ENCODE data around the gene PPIL6.
"Not testable (repeated sequence)": the region's sequence is repeated elsewhere in the genome, so short reads cannot be mapped to it uniquely, and the experiment has no call there.

The PPIL6 gene

DNA sequence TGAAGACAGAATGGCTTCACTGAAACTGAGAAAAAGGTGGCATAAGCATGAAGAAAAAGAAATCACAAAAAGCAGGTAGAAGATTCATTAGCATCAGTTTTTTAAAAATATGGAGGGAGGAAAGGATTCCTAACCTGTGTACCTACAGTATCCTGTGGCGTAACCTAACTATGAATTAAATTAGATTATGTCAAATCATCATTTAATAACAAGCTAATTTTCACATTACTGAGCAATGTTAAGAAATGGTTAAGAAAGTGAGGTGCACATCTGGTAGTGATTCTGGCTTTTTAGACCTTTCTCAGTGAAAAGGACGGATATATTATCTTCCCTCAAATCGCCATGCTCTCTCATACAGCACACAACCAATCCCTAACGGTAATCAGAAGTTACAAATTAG is 70.7 kb downstream of the PPIL6 start:
- ChIA-PET POLR2A (interaction anchor here (0.8 to 1.3 kb wide), 2 partner anchors 13 to 15 kb away, joined by 6 to 7 read pairs; partner anchors contain the start of gene CD164), CTCF (interaction anchor here (1.1 to 1.4 kb wide), 4 partner anchors 9 to 120 kb away, joined by 3 to 5 read pairs (median 3); no protein-coding TSS in a partner anchor)
- no peak for DNase-seq (ENCODE audit: extremely low spot score)
- TF ChIP-seq, protein P1, sequence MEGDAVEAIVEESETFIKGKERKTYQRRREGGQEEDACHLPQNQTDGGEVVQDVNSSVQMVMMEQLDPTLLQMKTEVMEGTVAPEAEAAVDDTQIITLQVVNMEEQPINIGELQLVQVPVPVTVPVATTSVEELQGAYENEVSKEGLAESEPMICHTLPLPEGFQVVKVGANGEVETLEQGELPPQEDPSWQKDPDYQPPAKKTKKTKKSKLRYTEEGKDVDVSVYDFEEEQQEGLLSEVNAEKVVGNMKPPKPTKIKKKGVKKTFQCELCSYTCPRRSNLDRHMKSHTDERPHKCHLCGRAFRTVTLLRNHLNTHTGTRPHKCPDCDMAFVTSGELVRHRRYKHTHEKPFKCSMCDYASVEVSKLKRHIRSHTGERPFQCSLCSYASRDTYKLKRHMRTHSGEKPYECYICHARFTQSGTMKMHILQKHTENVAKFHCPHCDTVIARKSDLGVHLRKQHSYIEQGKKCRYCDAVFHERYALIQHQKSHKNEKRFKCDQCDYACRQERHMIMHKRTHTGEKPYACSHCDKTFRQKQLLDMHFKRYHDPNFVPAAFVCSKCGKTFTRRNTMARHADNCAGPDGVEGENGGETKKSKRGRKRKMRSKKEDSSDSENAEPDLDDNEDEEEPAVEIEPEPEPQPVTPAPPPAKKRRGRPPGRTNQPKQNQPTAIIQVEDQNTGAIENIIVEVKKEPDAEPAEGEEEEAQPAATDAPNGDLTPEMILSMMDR (IDR thresholded peaks at IDR 0.05; ENCODE audit: control extremely low read depth, extremely low read depth, low read depth, missing control alignments), result no peak

DNA sequence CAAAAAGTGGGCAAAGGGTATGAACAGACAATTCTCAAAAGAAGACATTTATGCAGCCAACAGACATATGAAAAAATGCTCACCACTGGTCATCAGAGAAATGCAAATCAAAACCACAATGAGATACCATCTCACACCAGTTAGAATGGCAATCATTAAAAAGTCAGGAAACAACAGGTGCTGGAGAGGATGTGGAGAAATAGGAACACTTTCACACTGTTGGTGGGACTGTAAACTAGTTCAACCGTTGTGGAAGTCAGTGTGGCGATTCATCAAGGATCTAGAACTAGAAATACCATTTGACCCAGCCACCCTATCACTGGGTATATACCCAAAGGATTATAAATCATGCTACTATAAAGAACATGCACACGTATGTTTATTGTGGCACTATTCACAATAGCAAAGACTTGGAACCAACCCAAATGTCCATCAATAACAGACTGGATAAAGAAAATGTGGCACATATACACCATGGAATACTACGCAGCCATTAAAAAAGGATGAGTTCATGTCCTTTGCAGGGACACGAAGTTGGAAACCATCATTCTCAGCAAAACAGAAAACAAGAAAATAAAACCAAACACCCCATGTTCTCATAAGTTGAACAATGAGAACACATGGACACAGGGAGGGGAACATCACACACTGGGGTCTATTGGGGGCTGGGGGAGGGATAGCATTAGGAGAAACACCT is 75.9 kb downstream of the PPIL6 start:
- CTCF ChIA-PET, result interaction anchor here (5.3 kb wide), 1 partner anchor 9 kb away, joined by 24 read pairs; no protein-coding TSS in a partner anchor
- DNase-seq (ENCODE audit: extremely low spot score); POLR2A ChIA-PET: not testable (repeated sequence)

DNA sequence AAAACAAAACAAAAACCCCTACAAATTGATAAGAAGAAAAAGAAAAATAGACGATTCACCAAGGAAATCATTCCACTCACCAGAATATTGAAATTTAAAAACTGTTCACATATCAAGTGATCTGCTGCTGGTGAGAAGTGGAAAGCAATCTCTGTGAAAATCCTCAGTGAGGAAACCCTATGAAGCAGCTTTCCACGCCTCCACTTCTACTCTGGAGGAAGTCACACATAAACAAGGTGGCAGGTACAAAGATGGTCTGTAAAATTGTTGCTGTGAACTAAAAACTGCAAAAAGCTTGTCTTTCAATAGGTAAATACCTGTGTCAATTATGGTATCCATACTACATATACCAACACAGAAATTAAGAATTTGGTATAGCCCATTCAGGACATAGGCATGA is 76.7 kb downstream of the PPIL6 start:
- POLR2A ChIA-PET, result interaction anchor here (0.6 to 0.7 kb wide), 2 partner anchors 187 to 221 kb away, joined by 3 to 8 read pairs; no protein-coding TSS in a partner anchor

DNA sequence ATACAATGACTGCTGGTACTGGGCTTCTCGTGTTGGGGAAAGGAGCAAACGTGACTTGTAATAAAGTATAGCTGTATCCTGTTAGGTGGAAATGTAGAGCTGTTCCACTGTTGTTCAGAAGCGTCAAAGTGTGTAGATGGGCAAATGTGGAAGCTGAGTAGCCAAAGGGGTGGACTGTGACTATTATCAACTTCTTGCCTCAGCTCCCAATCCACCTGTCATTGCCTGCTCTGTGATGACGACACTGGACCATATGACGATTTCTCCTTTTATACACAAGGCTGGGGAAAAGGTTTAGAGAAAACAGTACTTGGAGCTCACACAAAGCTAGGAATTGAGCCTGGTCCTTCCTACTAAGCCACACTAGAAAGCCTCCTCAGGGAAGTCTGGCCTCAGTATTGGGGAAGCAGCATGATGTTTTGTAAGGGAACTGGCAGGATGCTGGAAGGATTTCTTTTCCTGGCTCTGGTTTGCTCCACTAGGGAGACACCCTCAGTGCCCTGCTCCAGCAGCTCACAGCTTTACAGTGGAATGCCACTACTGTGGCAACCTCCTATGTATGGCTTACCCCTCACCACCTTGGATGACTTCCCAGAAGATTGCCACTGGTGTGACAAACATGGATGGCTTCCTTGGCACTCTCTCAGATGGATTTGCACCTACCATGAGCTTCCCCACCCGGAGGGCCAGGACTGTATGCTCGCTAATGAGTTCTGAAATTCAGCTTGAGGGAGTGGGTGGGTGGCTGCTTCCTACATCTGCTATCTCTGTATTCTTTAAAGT is 78.1 kb downstream of the PPIL6 start:
- ChIA-PET POLR2A (interaction anchor here (0.6 to 1.9 kb wide), 3 partner anchors 8 to 267 kb away, joined by 3 to 5 read pairs (median 3); partner anchors contain the start of gene CEP57L1), CTCF (interaction anchor here (1.0 to 5.3 kb wide), 6 partner anchors 11 to 35 kb away, joined by 3 to 24 read pairs (median 4); partner anchors contain the start of gene CD164)
- TF ChIP-seq, protein P1 (IDR thresholded peaks at IDR 0.05; ENCODE audit: control extremely low read depth, extremely low read depth, low read depth, missing control alignments), result no peak
- DNase-seq (ENCODE audit: extremely low spot score), result no peak

More for the DNA sequence above, 76.7 kb downstream of the PPIL6 start:
- no peak for DNase-seq (ENCODE audit: extremely low spot score)
- CTCF ChIA-PET, result interaction anchor here (0.7 to 5.3 kb wide), 4 partner anchors 9 to 27 kb away, joined by 4 to 24 read pairs (median 14); partner anchors contain the start of gene CD164
- TF ChIP-seq, protein P1 (IDR thresholded peaks at IDR 0.05; ENCODE audit: control extremely low read depth, extremely low read depth, low read depth, missing control alignments), result no peak

DNA sequence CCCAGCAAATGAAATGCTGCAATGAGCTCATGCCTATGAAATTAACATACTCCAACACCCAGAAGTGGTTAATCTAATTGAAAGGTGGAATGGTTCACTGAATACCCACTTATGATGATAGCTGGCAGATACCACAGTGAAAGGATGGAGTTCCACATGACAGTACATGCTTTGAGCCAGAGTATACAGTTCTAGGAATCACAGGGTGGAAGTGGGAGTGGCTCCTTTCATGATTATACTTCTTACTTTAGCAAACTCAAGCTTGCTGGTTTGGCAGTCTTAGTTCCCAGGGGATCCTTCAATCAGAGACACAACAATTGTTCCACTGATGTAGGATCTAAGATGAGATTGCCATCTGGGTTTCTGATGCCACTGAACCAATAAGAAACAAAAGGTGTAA is 79.6 kb downstream of the PPIL6 start:
- no peak for DNase-seq (ENCODE audit: extremely low spot score)
- POLR2A ChIA-PET, result interaction anchor here (1.9 kb wide), 1 partner anchor 10 kb away, joined by 5 read pairs; no protein-coding TSS in a partner anchor
- TF ChIP-seq, protein P1 (IDR thresholded peaks at IDR 0.05; ENCODE audit: control extremely low read depth, extremely low read depth, low read depth, missing control alignments), result no peak
- CTCF ChIA-PET, result interaction anchor here (1.2 to 5.3 kb wide), 4 partner anchors 9 to 23 kb away, joined by 3 to 24 read pairs (median 14); partner anchors contain the start of gene CD164

DNA sequence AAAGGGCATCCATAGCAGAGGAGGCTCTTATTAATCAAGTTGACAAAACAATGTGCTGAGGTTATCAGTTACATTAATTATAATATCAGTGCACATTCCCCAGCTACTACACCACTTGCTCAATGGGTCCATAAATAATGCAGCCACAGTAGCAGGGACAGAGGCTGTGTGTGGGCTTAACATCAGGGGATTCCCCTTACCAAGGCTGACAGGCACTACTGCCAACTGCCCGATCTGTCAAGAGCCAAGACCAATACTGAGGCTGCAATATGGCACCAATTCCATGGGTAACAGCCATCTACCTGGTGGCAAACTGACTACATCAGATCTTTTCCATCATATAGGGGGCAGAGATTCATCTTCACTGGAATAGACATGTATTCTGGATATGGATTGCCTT is 80.1 kb downstream of the PPIL6 start:
- DNase-seq (ENCODE audit: extremely low spot score), result no peak
- TF ChIP-seq, protein P1 (IDR thresholded peaks at IDR 0.05; ENCODE audit: control extremely low read depth, extremely low read depth, low read depth, missing control alignments), result no peak
- ChIA-PET POLR2A (no interaction called here), CTCF (interaction anchor here (1.5 to 5.3 kb wide), 4 partner anchors 10 to 173 kb away, joined by 3 to 24 read pairs (median 14); partner anchors contain the start of gene CD164)

Measured in GM10248 (cell line).